Ascending aorta (tissue), 2 donors: ENCODE data around the gene CRACR2B. TPM values are rescaled to one million over a fixed set of nuclear protein-coding genes. Genes with fewer than 3 reads are reported as not detected.

Source experiments
- DNase-seq, 2 donors: peaks; one replicate each; pipeline ENCODE4 v3.0.0-alpha.2; 2019; ENCODE audit warnings: low spot score in 2 of 2
- H3K27ac ChIP-seq, 2 donors: fragments of 200-600 bp; sonication (generic); one replicate each; pipeline ENCODE4 v1.5.1; 2016 to 2017; ENCODE audit warnings: mild to moderate bottlenecking in 1 of 2
- H3K27me3 ChIP-seq: fragments of 200-600 bp; sonication (generic); one replicate; pipeline ENCODE4 v1.5.1; 2017
- H3K36me3 ChIP-seq, 2 donors: fragments of 200-600 bp; sonication (generic); one replicate each; pipeline ENCODE4 v1.5.1; 2016
- H3K4me1 ChIP-seq, 2 donors: fragments of 200-600 bp; sonication (generic); one replicate each; pipeline ENCODE4 v1.5.1; 2016 to 2017; ENCODE audit warnings: mild to moderate bottlenecking in 1 of 2
- H3K4me3 ChIP-seq, 2 donors: fragments of 200-600 bp; sonication (generic); one replicate each; pipeline ENCODE4 v1.5.1; 2016 to 2017; ENCODE audit warnings: mild to moderate bottlenecking in 1 of 2
- H3K9me3 ChIP-seq, 2 donors: fragments of 200-600 bp; sonication (generic); one replicate each; pipeline ENCODE4 v1.5.1; 2016
- intact Hi-C: fragments of 100-400 bp; cut with DNase I; formaldehyde crosslinking; loops from one replicate; pipeline ENCODE4 v1.15.1; 2023
- total RNA-seq: library from RNA; depleted of rRNA; stranded (reverse); fragments of >200 nt; gene quantifications from one replicate; pipeline ENCODE4 v1.1.0, GENCODE V29; 2016
- TF ChIP-seq, protein P1 (sequence below), 3 experiments: fragments of 200-600 bp in 2 of 3; fragments of 450-650 bp in 1 of 3; sonication (generic) in 2 of 3; IDR thresholded peaks; one replicate each; pipeline ENCODE4 v1.5.1; 2016 to 2019; ENCODE audit warnings: antibody characterized with exemption in 3 of 3, mild to moderate bottlenecking in 1 of 3, moderate library complexity in 1 of 3

CRACR2B gene
- total RNA-seq, 1 donor from 2014 or later, result 20.5 TPM

GRCh38 chr11:833114-833791, 5.5 kb downstream of the CRACR2B start:
- intact Hi-C loops, result loop anchor here (1.0 kb wide), 1 partner anchor 24 kb away; the partner anchor contains the start of gene RPLP2
- Histone ChIP-seq H3K27ac (peak overlapping the region; percentile 81 to 95), H3K4me3 (peak overlapping the region; percentile 67 to 84), H3K4me1 (peaks cover 13 to 55% of the 10 kb centered on the region in 2 donors), H3K36me3 (peaks cover 24 to 25% of the 10 kb centered on the region in 2 donors), H3K9me3 (no peaks in the 10 kb centered on the region), H3K27me3 (no peaks in the 10 kb centered on the region)
- TF ChIP-seq, protein P1, sequence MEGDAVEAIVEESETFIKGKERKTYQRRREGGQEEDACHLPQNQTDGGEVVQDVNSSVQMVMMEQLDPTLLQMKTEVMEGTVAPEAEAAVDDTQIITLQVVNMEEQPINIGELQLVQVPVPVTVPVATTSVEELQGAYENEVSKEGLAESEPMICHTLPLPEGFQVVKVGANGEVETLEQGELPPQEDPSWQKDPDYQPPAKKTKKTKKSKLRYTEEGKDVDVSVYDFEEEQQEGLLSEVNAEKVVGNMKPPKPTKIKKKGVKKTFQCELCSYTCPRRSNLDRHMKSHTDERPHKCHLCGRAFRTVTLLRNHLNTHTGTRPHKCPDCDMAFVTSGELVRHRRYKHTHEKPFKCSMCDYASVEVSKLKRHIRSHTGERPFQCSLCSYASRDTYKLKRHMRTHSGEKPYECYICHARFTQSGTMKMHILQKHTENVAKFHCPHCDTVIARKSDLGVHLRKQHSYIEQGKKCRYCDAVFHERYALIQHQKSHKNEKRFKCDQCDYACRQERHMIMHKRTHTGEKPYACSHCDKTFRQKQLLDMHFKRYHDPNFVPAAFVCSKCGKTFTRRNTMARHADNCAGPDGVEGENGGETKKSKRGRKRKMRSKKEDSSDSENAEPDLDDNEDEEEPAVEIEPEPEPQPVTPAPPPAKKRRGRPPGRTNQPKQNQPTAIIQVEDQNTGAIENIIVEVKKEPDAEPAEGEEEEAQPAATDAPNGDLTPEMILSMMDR (IDR thresholded peaks at IDR 0.05), result no peak
- DNase-seq, result peak in 1 of 2 donors; percentile 87

GRCh38 chr11:833849-834311, 6.2 kb downstream of the CRACR2B start:
- peak in 1 of 2 donors; percentile 86 for DNase-seq
- peaks cover 30 to 31% of the 10 kb centered on the region in 2 donors for H3K36me3 ChIP-seq
- H3K9me3 ChIP-seq, result no peaks in the 10 kb centered on the region
- H3K4me3 ChIP-seq, result peak overlapping the region; percentile 67 to 84
- intact Hi-C loops, result loop anchor here (1.0 kb wide), 2 partner anchors 10 to 25 kb away; partner anchors contain the start of gene RPLP2
- peaks cover 13 to 55% of the 10 kb centered on the region in 2 donors for H3K4me1 ChIP-seq
- no peaks in the 10 kb centered on the region for H3K27me3 ChIP-seq
- H3K27ac ChIP-seq, result peak overlapping the region; percentile 81 to 95
- TF ChIP-seq, protein P1 (IDR thresholded peaks at IDR 0.05), result no peak

- no peaks in the 10 kb centered on the region for H3K27me3 ChIP-seq
- no peaks in the 10 kb centered on the region for H3K9me3 ChIP-seq
- intact Hi-C loops, result loop anchor here (1.0 kb wide), 1 partner anchor 10 kb away; no protein-coding TSS in a partner anchor
- TF ChIP-seq, protein P1 (IDR thresholded peaks at IDR 0.05), result no peak
- peak overlapping the region; percentile 81 to 95 for H3K27ac ChIP-seq
- H3K4me3 ChIP-seq, result peak overlapping the region; percentile 67 to 84
- peaks cover 37 to 39% of the 10 kb centered on the region in 2 donors for H3K36me3 ChIP-seq
- H3K4me1 ChIP-seq, result peaks cover 10 to 48% of the 10 kb centered on the region in 2 donors
- peak; percentile 79 to 95 for DNase-seq
These were observed 6.9 kb downstream of the CRACR2B start for GRCh38 chr11:834371-835316.

GRCh38 chr11:836274-836673, 8.6 kb downstream of the CRACR2B start:
- intact Hi-C loops, result no loop called here
- Histone ChIP-seq H3K9me3 (no peaks in the 10 kb centered on the region), H3K4me1 (peaks cover 14 to 43% of the 10 kb centered on the region in 2 donors), H3K36me3 (peaks cover 43 to 49% of the 10 kb centered on the region in 2 donors), H3K27me3 (no peaks in the 10 kb centered on the region), H3K27ac (peak overlapping the region; percentile 81 to 95), H3K4me3 (no peak overlapping the region)
- DNase-seq, result no peak
- TF ChIP-seq, protein P1 (IDR thresholded peaks at IDR 0.05), result no peak

GRCh38 chr11:836700-837099, 9.0 kb downstream of the CRACR2B start:
- intact Hi-C loops, result no loop called here
- TF ChIP-seq, protein P1 (IDR thresholded peaks at IDR 0.05), result no peak

More at GRCh38 chr11:836700-837099, 9.0 kb downstream of the CRACR2B start:
- H3K36me3 ChIP-seq, result peaks cover 43 to 49% of the 10 kb centered on the region in 2 donors
- H3K27ac ChIP-seq, result peak overlapping the region; percentile 14 to 81
- peaks cover 14 to 47% of the 10 kb centered on the region in 2 donors for H3K4me1 ChIP-seq
- no peak for DNase-seq
- no peaks in the 10 kb centered on the region for H3K27me3 ChIP-seq
- no peaks in the 10 kb centered on the region for H3K9me3 ChIP-seq
- H3K4me3 ChIP-seq, result no peak overlapping the region
